Thymus (tissue), 11 donors: ENCODE results near the gene ARHGAP18. TPM values are rescaled to one million over a fixed set of nuclear protein-coding genes. Genes with fewer than 3 reads are reported as not detected.

ENCODE experiments used
- DNase-seq, 9 donors: peaks; one replicate each; pipeline ENCODE4 v3.0.0-alpha.2; 2013; ENCODE audit warnings: low spot score in 9 of 9, low read depth in 6 of 9, missing footprints in 1 of 9
- H3K27ac ChIP-seq, 2 donors: one replicate each; pipeline ENCODE4 v1.5.1; 2013; ENCODE audit warnings: control low read depth in 1 of 2, low read depth in 1 of 2, low read length in 1 of 2, mild to moderate bottlenecking in 1 of 2, moderate library complexity in 1 of 2
- H3K27me3 ChIP-seq, 2 donors: one replicate each; pipeline ENCODE4 v1.5.1; 2013; ENCODE audit warnings: low read length in 1 of 2; ENCODE audit not compliant: control insufficient read depth in 2 of 2, insufficient read depth in 1 of 2
- H3K36me3 ChIP-seq, 2 donors: one replicate each; pipeline ENCODE4 v1.5.1; 2013; ENCODE audit warnings: low read length in 1 of 2, mild to moderate bottlenecking in 1 of 2, moderate library complexity in 1 of 2; ENCODE audit not compliant: control insufficient read depth in 2 of 2, insufficient read depth in 2 of 2
- H3K4me1 ChIP-seq, 2 donors: one replicate each; pipeline ENCODE4 v1.5.1; 2013; ENCODE audit warnings: low read length in 2 of 2; ENCODE audit not compliant: control insufficient read depth in 2 of 2, insufficient read depth in 2 of 2
- H3K4me3 ChIP-seq, 2 donors: one replicate each; pipeline ENCODE4 v1.5.1; 2013; ENCODE audit warnings: low read length in 2 of 2, control low read depth in 1 of 2, mild to moderate bottlenecking in 1 of 2
- H3K9me3 ChIP-seq, 2 donors: one replicate each; pipeline ENCODE4 v1.5.1; 2013; ENCODE audit warnings: low read length in 1 of 2, mild to moderate bottlenecking in 1 of 2; ENCODE audit not compliant: control insufficient read depth in 2 of 2, insufficient read depth in 1 of 2
- WGBS: extraction: QIAGEN DNeasy Blood & Tissue Kit; methylation state at CpG from one replicate; pipeline ENCODE4 v1.1.7; 2013; 5-methylcytosine and 5-hydroxymethylcytosine counted together
- polyA plus RNA-seq: library from polyadenylated mRNA; stranded (reverse); fragments of 200-250 nt; gene quantifications from one replicate; pipeline ENCODE4 v1.2.3, GENCODE V29; 2013
- total RNA-seq: library from RNA; stranded (reverse); fragments of 120-200 nt; gene quantifications from one replicate; pipeline ENCODE4 v1.2.4, GENCODE V29; 2013
- donor health status: healthy.

ARHGAP18 gene
- total and polyA plus RNA-seq, 2 donors, result 8.2 to 11.8 TPM

DNA sequence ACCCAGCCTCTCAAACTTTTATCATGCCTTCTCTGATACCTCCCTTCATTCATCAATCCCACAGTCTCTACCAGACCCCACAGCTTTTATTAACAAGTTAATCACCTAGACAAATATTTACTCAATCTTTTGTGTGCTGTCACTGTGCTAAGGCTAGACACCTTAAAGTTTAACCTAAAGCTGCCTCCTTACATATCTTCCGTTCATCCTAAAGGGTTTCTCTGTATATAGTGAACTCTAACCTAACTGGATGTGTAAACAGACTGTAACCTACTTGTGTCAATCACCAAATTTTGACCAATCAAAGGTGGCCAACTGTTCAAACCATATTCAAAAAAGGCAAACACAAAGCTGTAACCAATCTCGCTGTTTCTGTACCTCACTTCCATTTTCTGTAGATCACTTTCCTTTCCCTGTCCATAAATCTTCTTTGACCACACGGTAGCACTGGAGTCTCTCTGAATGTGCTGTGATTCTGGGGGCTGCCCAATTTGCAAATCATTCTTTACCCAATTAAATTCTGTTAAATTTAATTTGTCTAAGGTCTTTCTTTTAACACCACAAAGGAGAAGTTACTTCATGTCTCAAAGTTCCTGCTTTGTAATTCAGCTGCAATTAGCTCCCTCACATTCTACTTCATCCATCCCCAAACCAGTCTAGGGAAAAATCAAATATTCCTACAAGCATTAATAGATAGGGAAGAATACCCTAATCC is 72.5 kb downstream of the ARHGAP18 start:
- Histone ChIP-seq H3K27me3 (no peaks in the 10 kb centered on the region), H3K36me3 (no peaks in the 10 kb centered on the region), H3K4me3 (no peak overlapping the region), H3K4me1 (no peaks in the 10 kb centered on the region), H3K9me3 (no peaks in the 10 kb centered on the region), H3K27ac (peak overlapping the region in 1 of 2 donors; percentile 48)
- WGBS, result 92% methylated on average over 3 of the region's 3 CpGs
- DNase-seq, result no peak

DNA sequence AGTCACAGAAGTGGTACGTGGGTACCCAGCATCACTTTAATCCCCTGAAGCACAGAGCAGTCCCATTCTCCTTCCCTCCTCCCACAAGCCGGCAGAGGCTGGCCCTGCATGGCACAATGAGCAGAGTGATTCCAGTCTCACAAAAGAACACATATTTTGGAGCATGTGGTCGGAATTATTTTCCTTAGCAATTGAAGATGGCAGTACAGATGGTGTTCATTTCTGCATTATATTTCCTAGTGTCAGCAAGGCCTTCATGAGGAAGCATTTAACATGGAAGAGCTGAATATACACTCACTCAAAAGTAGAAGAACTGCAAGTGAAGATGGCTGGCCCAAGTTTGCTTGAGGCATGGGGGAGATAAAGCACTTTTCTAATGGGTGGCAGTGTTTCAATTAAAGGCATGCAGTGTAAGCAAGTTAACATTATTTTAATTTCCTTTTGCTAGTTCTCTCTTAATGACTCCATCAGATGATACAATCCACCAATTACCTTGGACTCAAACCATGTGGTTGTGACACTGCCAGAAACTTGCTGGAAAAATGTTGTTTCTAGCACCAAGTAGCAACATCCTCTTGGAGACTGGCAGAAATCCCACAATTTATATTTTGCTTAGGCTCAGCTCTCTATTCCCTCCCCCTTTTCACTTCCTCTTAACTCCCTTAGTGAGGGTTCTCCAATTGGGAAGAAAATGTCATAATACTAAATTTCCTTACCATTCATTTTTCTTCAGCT is 74.4 kb downstream of the ARHGAP18 start:
- Histone ChIP-seq H3K27ac (no peak overlapping the region), H3K27me3 (no peaks in the 10 kb centered on the region)

DNA sequence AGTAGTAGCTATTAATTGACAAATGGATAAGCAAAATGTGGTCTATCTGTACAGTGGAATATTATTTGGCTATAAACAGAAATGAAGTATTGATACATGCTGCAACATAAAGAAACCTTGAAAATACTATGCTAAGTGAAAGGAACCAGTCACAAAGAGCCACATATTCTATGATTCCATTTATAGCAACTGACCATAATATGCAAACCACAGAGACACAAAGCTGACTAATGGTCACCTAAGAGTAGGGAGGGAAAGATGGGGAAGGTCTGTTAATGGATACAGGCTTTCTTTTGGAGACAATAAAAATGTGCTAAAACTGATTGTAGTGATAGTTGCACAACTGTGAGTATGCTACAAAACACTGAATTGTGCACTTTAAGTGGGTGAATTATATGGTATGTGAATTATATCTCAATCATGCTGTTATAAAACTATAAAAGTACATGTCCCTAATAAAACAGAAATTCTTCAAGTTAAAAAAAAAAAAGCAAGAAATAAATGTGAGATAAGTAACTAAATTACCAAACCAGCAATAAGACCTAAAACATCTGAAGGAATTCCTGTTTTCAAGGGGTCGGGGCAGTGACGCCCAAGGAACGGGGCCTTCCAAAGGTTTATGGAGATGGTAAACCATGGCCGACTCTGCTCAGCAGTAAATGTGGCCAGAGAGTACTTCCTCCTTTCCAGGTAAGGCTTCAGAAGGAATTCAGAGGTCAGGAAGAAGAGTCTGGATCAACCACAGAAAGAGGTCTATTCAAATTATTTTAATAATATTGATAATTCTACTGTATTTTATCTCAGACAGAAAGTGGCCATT is 75.4 kb downstream of the ARHGAP18 start:
- no peak for DNase-seq
- H3K4me3 ChIP-seq, result no peak overlapping the region
- H3K4me1 ChIP-seq, result no peaks in the 10 kb centered on the region
- H3K27me3 ChIP-seq, result no peaks in the 10 kb centered on the region
- H3K27ac ChIP-seq, result no peak overlapping the region
- no peaks in the 10 kb centered on the region for H3K9me3 ChIP-seq
- WGBS, result 98% methylated on average over 4 of the region's 4 CpGs
- no peaks in the 10 kb centered on the region for H3K36me3 ChIP-seq

More for the DNA sequence above, 74.4 kb downstream of the ARHGAP18 start:
- Histone ChIP-seq H3K9me3 (no peaks in the 10 kb centered on the region), H3K4me1 (no peaks in the 10 kb centered on the region), H3K36me3 (no peaks in the 10 kb centered on the region), H3K4me3 (no peak overlapping the region)
- WGBS, result 96% methylated on average over 3 of the region's 3 CpGs
- DNase-seq, result no peak

GRCh38 chr6:129633529-129633928 is 76.4 kb downstream of the ARHGAP18 start:
- 98% methylated on average over 3 of the region's 3 CpGs for WGBS
- Histone ChIP-seq H3K27ac (no peak overlapping the region), H3K4me3 (no peak overlapping the region), H3K36me3 (no peaks in the 10 kb centered on the region), H3K27me3 (no peaks in the 10 kb centered on the region), H3K4me1 (no peaks in the 10 kb centered on the region), H3K9me3 (no peaks in the 10 kb centered on the region)
- no peak for DNase-seq

- Histone ChIP-seq H3K4me1 (no peaks in the 10 kb centered on the region), H3K9me3 (no peaks in the 10 kb centered on the region), H3K27me3 (no peaks in the 10 kb centered on the region), H3K4me3 (no peak overlapping the region), H3K36me3 (no peaks in the 10 kb centered on the region), H3K27ac (no peak overlapping the region)
- DNase-seq, result no peak
Observed at GRCh38 chr6:129632172-129632613, 77.8 kb downstream of the ARHGAP18 start.

- Histone ChIP-seq H3K4me1 (no peaks in the 10 kb centered on the region), H3K9me3 (no peaks in the 10 kb centered on the region), H3K27me3 (no peaks in the 10 kb centered on the region), H3K36me3 (no peaks in the 10 kb centered on the region), H3K4me3 (no peak overlapping the region), H3K27ac (no peak overlapping the region)
- DNase-seq, result no peak
- WGBS, result 85% methylated on average over 3 of the region's 3 CpGs
Observed at GRCh38 chr6:129631070-129631469, 78.9 kb downstream of the ARHGAP18 start.

- Histone ChIP-seq H3K27ac (no peak overlapping the region), H3K4me1 (no peaks in the 10 kb centered on the region), H3K4me3 (no peak overlapping the region), H3K27me3 (no peaks in the 10 kb centered on the region), H3K36me3 (no peaks in the 10 kb centered on the region), H3K9me3 (no peaks in the 10 kb centered on the region)
- DNase-seq, result no peak
- WGBS, result 95% methylated on average over 1 of the region's 1 CpG
Observed at GRCh38 chr6:129630596-129630995, 79.4 kb downstream of the ARHGAP18 start.

- no peaks in the 10 kb centered on the region for H3K36me3 ChIP-seq
- H3K27me3 ChIP-seq, result no peaks in the 10 kb centered on the region
- H3K4me3 ChIP-seq, result no peak overlapping the region
- H3K27ac ChIP-seq, result no peak overlapping the region
- 94% methylated on average over 2 of the region's 2 CpGs for WGBS
- no peaks in the 10 kb centered on the region for H3K9me3 ChIP-seq
- DNase-seq, result no peak
- H3K4me1 ChIP-seq, result no peaks in the 10 kb centered on the region
Observed at GRCh38 chr6:129628101-129628815, 81.7 kb downstream of the ARHGAP18 start.
